Uterus (tissue), 2 donors: ENCODE results near the gene NFIL3.

Experiments
- POLR2A ChIP-seq, 2 donors: fragments of 450-650 bp; IDR thresholded peaks; one replicate each; pipeline ENCODE4 v1.6.1; 2016; ENCODE audit warnings: antibody characterized with exemption in 2 of 2, mild to moderate bottlenecking in 1 of 2, moderate library complexity in 1 of 2
- TF ChIP-seq, protein P1 (sequence below), 4 experiments: fragments of 200-600 bp in 2 of 4; fragments of 450-650 bp in 2 of 4; sonication (generic) in 2 of 4; IDR thresholded peaks; one replicate each; pipeline ENCODE4 v1.5.1; 2016 to 2019; ENCODE audit warnings: antibody characterized with exemption in 4 of 4, mild to moderate bottlenecking in 2 of 4, moderate library complexity in 1 of 4

DNA sequence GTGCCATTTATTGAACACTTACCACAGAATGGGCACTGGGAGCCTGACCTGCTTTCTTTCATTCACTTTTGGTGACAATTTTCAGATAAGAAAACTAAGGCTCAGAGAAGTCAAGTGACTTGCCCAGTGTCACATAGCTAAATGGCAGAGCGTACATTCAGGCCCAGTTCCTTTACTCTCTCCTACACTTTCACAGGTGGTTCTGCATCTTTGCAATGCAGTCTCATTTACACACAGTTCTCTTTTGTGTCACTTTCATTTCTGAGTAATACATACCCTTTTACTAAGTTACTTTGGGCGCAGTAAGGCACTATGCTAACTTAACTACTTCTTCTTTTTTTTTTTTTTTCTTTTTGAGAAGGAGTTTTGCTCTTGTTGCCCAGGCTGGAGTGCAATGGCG, 8.3 kb downstream of the NFIL3 start:
- TF ChIP-seq, protein P1, sequence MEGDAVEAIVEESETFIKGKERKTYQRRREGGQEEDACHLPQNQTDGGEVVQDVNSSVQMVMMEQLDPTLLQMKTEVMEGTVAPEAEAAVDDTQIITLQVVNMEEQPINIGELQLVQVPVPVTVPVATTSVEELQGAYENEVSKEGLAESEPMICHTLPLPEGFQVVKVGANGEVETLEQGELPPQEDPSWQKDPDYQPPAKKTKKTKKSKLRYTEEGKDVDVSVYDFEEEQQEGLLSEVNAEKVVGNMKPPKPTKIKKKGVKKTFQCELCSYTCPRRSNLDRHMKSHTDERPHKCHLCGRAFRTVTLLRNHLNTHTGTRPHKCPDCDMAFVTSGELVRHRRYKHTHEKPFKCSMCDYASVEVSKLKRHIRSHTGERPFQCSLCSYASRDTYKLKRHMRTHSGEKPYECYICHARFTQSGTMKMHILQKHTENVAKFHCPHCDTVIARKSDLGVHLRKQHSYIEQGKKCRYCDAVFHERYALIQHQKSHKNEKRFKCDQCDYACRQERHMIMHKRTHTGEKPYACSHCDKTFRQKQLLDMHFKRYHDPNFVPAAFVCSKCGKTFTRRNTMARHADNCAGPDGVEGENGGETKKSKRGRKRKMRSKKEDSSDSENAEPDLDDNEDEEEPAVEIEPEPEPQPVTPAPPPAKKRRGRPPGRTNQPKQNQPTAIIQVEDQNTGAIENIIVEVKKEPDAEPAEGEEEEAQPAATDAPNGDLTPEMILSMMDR (IDR thresholded peaks at IDR 0.05) = no peak
- no peak for TF ChIP-seq POLR2A (IDR thresholded peaks at IDR 0.05)
